Renal cortical epithelial cell (primary cell): Measurements from ENCODE around the gene SALL2. TPM values are rescaled to one million over a fixed set of nuclear protein-coding genes. Genes with fewer than 3 reads are reported as not detected.
"Not testable (repeated sequence)": the region's sequence is repeated elsewhere in the genome, so short reads cannot be mapped to it uniquely, and the experiment has no call there.

Experiments
- DNase-seq: peaks from one replicate; pipeline ENCODE4 v3.0.0-alpha.2; 2011; ENCODE audit warnings: low read depth
- total RNA-seq: library from RNA; depleted of rRNA; stranded (reverse); fragments of >200 nt; gene quantifications from 2 replicates; pipeline ENCODE4 v1.2.3, GENCODE V29; 2014

Gene SALL2
- 1.7 and 15.9 TPM in 2 replicates for total RNA-seq

DNA sequence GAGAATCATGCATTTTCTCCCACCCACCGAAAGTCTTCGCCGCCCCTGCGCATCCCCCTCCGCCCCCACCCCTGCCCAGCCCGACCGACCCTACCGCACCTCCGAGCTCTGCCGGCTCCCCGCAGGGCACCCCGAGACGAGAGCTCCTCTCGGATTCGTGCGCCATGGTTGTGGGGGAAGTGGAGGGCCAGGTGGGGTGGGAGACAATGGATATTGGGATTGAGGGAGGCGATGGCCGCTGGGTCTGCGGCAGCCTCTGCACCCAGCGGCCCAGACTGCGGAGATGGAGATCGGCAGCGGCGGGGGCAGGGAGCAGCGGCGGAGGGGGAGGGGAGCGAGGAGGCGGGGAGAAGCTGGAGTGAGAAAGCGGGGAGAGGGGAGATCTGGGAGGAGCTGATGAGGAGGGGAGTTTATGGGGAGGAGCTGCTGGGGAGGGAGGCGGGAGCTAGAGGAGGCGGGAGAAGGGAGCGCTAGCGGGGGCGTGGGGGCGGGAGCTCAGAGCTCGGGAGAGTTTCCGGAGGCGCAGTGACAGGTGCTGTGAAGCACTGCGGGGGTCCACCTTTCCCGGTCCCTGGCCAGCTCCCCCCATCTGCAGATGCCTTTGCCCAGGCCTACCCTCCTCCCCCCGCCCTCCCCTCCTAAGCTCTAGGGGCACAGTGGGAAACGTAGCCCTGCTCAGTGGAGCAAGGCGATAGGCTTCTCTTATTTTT is at the start of gene SALL2:
Gene SALL2 (minus strand): TSS at position 385 of the 710 bp plus-strand sequence. CDS start 219 bp downstream, at position 166.
- peak; percentile 69 for DNase-seq

DNA sequence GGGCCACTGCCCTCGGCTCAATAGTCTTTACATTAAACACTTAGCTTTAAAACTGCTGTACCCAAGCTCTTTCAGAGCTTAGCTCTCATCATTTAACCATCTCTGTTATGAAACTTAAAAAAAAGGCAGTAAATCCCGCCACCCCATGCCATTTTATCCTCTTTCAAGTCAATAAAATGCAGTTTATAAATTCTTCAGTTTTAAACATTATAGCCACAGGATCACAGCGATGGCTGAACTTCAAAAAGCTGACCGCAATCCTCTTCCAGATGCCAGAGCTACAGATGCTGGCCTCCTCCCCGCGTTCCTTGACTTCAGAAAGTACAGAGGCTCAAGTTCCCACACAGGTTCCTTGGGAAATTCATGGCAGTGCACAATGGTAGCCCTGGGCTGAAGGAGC is 49.5 kb upstream of the SALL2 start:
- no peak for DNase-seq

DNA sequence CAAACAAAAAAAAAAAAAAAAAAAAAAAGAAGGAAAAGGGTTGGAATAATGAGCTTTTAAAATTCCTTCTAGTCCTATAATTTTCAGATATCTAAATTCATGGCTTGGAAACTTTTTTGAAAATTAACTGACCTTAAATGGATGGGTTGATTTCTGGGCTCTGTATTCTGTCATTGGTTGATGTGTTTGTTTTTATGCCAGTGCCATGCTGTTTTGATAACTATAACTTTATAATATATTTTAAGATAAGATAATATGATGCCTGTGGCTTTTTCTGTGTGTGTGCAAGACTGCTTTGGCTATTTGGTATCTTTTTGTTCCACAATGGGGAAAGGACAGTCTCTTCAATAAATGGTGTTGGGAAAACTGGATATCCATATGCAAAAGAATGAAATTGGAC is 46.5 kb upstream of the SALL2 start:
- no peak for DNase-seq

DNA sequence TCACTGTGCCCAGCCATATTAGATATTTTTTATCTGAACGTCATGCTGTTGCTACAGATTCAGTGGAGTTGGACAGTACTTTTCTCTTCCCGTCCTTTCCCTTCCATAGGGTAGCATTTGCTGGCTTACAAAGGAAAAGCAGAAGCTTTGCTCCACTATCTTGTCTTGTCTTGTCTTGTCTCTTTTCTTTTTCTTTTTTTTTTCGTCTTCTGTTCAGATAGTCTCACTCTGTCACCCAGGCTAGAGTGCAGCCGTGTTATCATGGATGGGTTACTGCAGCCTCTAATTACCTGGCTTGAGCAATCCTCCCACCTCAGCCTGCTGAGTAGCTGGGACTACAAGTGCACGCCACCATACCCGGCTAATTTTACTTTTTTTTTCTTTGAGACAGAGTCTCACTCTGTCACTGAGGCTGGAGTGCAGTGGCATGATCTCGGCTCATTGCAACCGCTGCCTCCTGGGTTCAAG is 32.6 kb upstream of the SALL2 start:
- DNase-seq = no peak

DNA sequence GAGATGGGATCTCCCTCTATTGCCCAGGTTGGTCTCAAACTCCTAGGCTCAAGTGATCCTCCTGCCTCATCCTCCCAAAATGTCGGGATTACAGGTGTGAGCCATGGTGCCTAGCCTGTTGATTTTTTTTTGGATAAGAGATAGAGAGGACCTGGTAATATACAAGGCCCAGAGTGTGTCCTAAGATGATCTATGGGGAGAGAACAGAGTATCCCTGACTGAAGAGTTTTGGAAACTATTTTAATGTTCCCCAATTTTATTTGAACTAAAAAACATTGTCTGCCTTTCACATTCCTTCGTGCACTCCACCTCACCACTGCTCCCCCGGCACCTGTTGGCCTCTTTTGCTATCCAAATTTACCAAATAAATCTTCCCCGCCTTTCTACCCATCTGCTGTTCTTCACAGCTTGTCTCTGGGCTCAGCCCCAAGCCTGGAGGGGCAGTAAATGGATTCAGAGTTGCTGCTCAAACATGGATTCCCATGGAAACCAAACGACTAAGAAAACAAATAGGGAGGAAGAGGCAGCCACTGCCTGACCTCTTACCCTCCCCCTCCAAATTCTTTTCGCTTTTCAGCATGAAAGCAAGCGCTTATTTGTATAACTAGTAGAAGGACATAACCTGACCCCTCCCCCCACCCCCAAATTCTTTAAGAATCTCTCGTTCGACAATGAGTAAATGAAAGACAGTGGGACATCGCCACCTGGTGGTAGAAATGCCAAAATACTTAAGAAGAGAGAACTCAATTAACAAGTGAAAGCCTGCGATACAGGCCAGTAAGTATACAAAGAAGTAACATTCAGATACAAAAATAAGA is 31.1 kb upstream of the SALL2 start:
- DNase-seq = peak; percentile 86

DNA sequence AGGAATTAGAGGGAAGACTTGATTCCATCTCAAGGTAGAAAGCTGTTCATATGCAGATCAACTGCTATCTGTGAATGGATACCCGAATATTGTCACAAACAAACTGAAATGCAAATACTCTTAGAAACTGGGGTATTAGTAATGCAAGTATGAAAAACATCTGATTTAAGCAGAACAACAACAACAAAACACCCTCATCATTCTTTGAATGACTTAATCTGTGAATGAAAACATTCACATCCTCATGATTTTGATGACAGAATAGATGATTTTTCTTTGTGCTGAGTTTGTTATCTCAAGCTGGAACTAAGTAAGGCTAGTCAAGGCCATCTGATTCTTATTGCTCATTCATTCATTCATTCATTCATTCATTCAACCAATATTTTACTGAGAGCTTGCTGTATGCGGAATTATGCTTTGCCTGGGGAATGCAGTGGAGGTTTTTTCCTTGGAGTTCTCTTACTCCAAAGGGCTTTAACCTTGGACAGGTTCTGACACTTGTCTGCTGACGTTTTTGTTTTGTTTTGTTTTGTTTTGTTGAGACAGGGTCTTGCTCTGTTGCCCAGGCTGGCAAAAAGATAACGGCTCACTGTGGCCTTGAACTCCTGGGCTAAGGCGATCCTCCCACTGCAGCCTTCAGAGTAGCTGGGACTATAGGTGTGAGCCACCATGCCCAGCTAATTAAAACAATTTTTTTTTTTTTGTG is 30.4 kb upstream of the SALL2 start:
- DNase-seq = no peak

DNA sequence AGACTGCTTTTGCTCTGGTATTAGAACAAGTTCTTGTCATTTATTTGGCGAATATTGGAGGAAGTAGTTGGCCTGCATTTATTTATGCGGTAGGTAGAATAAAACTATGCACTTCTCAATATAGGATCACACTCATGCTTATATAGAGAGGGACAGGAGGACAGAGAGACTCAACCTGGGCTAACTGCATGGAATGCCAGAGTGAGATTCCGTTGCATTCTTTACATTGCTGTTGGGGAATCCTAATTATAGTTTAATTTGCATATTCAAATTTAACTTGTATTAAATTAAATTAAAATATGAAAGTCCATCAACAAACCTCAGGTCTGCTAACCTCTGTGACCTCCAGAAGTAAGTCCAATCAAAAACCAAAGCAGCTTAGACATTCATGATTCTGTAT is 27.1 kb upstream of the SALL2 start:
- no peak for DNase-seq

DNA sequence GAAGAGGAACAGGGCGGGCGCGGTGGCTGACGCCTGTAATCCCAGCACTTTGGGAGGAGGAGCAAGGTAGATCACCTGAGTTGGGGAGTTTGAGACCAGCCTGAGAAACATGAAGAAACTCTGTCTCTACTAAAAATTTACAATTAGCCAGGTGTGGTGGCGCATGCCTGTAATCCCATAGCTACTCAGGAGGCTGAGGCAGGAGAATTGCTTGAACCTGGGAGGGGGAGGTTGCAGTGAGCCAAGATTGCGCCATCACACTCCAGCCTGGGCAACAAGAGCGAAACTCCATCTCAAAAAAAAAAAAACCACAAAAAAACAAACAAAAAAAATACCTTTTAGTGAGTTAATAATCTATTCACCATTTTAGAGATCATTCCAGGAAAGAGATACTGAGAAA is 18.4 kb upstream of the SALL2 start:
- not testable (repeated sequence) for DNase-seq

DNA sequence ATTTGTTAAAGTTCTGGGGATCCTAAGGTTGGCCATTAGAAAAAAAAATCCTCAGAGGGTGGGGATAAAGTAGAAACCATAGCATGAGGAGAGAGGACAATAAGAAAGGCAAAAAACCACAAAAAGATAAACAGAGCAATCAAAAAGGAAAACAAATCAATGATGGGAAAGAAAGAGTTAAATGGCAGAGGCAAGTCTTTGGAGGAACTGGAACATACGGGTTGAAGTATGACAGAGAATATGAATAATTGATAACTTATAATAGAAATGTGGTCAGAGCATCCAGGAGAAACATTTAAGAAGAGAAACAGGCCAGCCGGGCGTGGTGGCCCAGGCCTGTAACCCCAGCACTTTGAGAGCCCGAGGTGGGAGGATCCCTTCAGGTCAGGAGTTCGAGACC is 17.8 kb upstream of the SALL2 start:
- DNase-seq = no peak

DNA sequence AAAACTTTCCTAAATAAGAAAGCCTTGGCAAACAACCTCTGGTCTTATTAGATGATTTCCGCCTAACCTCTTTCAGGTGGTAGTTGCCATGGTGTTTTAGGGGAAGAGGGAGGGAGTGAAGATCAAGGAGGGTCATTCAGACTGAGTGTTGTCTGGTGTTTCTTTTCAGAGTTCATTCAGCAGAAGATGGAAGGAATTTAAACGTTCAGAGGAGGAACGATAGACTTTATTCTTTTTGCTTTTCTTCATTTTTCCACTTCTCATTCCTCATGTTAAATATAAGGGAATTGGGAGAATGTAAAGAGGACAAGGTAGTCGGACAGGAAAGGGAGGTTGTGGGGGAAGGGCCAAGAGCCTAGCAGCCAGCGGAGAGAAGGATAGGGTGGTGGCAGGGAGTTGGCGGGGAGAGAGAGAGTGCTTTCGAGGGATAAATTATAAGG is 17.4 kb upstream of the SALL2 start:
- DNase-seq = no peak

DNA sequence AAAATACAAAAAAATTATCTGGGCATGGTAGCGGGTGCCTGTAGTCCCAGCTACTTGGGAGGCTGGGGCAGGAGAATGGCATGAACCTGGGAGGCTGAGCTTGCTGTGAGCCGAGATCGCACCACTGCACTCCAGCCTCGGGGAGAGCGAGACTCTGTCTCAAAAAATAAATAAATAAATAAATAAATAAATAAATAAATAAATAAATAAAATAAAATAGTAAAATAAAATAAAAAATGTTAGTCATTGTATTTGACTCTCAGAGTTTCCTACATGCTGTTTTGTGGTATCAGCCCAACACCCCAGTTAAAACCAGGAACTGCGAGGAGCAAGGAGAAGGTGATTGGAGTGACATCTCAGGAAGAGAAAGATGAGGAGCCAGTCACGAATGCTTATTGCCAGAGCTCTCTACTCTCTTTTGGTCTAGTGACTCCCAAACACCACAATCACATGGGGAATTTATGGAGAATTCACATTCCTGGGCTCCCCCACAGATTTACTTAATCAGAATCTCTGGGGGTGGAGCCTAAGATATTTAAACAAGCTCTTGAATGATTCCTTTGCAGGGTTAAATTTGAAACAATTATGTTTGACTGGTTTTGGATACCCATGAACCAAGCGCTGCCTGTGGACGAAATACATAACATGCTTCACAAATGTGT is 15.4 kb upstream of the SALL2 start:
- DNase-seq = no peak

DNA sequence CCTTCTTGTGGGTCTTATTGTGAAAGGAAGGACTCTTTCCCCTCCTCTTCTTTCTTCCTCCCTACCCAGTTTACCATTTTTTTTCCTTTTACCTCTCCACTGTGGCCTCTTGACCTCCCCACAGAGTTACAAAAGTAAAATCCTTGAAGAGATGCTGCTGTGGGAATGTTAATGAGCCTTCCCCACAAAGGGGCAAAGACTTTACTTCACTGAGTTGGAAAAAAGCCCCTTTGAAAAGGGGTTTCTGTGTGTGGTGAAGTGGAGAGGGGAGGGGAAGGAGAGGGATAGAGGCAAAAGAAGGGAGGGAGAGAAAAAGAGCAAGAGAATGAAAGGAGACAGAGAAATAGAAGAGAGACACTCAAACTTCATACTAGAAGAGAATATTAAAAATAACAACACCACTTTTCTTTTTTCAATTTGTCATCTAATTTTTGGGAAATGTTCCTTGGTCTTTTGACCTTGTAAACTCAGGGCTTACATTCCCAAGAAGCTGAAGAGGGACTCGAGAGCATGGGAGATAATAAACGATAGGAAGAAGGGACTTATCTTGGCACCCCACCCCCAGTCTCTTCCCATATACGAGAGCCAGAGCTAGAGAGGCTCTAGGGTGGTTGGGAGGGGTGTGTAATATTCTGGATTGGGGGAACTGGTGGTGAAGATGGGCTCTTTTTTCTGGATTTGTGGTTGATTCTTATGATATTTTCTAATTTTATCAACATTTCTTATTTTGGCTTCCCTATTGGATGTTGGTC is 13.2 kb upstream of the SALL2 start:
- DNase-seq = no peak

DNA sequence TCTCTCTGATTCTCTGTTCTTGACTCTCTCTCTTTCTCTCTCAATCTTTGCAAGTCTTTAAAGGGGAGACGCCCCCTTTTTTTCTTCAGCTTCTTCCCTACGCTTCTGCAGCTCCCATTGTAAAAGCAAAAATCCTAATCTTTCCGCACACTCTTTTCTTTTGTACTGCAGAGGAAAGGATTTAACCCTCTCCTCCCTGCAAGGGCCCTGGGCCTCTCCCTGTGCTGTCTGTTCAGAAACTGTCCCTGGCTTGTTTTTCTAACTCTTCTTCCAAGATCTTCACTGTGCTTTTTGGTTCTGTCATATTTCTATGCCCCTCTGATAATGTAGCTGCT is 10.9 kb upstream of the SALL2 start:
- no peak for DNase-seq

DNA sequence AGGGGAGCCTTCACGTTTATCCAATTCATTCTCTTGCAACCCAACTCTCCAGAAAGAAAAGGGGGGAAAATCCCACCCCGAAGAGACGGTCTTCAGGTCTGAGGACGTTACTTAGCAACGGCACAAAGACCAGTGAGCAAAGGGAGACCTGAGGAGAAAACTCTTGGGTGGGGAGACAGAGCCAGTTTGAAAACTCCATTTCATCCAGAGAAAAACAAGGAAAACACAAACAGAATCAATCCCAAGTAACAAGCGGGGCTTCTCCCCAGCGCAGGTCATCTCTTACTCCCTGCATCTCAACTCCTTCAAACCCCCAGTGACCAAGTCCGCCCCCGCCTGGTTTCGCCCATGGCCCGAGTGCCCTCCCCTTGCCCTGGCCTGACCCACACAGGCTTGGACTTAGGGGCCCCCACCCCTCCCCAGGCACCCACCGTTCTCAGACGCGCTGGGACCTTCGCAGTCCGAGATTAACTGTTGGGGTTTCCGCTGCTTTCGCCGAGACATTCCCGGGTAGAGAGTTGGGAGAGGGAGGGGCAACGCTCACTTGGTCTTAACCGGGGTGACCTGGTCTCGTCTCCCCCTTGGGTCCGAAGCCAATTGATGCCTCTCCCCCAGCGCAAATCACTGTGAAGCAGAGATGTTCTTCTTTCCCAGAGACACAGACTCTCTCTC is 10.4 kb upstream of the SALL2 start:
- DNase-seq = no peak

DNA sequence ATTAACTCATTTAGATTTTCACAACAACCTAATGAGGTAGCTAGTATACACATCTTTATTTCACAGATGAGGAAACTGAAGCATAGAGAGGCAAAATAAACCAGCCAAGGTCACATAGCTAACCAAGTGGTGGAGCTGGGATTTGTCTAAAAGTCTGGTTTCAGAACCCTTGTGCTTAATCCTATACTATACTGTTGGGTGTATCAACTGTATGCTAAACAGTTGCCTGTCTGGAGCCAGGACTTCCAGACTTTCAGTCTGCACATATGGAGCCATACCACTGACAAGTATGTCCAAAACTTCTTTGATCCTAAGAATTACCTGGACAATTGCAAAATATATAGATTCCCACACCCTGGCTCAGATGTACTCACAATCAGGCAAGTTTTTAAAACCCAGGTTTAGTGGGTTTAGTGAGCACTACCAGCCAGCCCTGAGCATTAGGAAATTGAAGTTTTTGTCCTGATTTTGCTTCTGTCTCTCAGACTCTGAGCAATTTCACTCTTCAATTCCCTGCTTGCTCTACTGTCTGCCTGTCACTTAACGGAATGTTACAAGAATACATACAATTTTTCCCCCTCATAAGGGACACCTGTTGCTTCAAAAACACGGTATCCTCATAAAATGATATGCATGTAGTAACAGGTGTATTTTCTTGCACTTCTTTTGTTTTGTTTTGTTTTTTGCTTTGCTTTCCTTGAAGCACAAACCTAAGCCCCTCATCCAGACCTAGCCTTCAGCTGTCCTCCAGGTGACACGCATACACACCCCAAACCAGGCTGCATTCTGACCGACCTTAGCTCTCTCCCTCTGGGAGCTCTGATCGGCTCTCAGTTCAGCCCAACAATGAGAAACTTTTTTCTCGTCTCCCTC is 9.6 kb upstream of the SALL2 start:
- no peak for DNase-seq

DNA sequence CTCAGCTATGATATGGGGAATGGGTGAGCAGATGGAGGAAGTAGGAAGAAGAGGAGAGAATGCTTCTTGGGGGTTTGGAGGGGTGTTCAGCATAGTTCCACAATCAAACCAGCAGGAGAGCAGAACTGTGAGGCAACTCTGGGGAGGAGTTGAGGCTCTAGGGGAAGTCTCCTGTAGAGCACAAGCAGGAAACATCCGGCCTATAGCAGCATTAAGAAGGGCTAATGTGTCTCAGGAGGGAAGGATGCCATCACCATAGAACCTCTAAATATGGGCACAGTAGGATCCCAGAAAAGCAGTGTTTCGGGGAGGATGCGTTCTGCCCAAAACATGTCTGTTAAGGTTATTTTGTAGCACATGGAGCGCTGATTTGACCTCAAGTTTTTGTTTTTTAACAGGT is 8.4 kb upstream of the SALL2 start:
- DNase-seq = no peak

DNA sequence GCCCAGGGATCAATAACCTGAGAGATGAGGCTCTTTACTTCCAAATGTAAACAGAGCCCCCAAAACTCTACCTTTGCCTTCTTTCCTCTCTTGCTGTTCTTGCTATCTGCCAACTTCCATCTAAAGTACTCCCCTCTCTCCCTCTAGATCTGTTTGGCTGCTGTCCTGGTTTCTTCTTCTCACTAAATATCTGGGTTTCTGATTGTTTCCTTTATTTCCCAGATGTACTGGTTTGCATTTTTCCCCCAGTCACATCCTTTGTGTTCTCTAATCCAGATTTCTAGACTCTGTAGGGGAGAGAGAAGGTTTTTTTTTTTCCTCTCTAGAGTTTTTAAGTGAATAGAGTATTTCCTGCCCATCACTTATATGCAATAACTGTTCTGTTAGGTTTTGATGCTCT is 7.1 kb upstream of the SALL2 start:
- DNase-seq = no peak

DNA sequence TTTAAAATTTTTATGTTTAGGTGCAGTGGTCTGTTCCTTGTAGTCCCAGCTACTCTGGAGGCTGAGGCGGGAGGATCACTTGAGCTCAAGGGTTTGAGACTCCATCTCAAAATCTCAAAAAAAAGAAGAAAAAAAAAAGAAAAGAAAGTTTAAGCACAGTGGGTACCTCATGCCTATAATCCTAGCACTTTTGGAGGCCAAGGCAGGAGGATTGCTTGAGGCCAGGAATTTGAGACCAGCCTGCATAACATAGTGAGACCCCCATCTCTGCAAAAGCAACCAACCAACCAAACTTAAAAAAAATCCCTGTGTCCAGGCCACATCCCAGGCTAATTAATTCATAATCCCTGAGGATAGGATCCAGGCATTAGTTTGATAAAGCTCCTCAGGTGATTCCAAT is 3.4 kb upstream of the SALL2 start:
- DNase-seq = no peak

DNA sequence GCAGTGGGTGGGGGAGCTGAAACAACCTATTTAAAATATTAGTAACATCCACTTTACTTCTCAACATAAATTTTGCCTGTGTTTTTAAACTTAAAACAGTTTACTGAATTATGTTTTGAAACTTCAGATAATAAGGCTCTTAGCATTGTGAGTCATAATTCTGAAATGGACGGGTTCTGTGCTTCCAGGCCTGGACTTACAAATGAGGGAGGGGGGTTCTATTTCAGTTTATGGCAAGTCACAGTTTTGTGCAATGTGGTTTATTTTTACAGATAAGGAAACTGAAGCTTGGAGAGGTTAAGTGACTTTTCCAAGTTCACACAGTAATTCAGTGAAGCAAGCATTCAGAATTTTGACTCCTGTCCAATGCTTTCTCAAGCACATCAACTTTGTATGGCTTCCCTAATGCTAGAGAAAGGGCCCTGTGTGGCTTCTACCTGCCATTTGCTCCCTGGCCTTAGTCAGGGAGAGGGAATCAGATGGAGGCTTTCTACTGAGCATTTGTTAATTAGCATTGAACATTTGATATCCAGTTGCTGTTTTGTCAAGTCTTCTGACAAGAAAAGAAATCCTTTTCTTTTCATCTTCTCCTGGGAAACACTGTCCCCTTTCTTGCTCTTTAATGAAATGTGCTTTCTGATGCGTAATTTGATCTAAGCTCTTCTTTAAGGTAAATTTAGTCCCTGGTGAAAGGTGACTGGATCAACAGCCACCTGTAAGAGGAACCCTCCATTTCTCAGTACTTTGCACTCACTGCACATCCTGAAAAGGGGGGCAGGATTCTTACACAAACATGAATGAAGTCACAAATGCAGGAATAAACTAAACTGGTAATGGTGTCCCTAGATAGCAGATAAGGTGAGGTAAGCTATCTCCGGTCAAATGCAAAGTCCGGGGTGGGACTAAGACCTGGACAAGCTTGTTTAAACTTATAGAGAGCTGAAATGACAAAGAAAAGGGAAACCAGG is 2.5 kb upstream of the SALL2 start:
- no peak for DNase-seq
